ENCODE measurements around the gene DCPS.
"Not testable (repeated sequence)": the region's sequence is repeated elsewhere in the genome, so short reads cannot be mapped to it uniquely, and the experiment has no call there.

DCPS gene

GRCh38 chr11:126290887-126291286 lies 13.0 kb upstream of the DCPS start:
- DNase-seq: no peak

GRCh38 chr11:126293726-126294125 lies 10.1 kb upstream of the DCPS start:
- no peak for DNase-seq

GRCh38 chr11:126297004-126297403 lies 6.9 kb upstream of the DCPS start:
- DNase-seq: no peak

- no peak for DNase-seq
Observed at GRCh38 chr11:126304457-126305075, 706 bp downstream of the DCPS start.

GRCh38 chr11:126305699-126306098 lies 1.8 kb downstream of the DCPS start:
- DNase-seq: no peak

- DNase-seq: no peak
Observed at GRCh38 chr11:126307706-126308105, 3.8 kb downstream of the DCPS start.

GRCh38 chr11:126308271-126308671 lies 4.4 kb downstream of the DCPS start:
- DNase-seq: no peak

GRCh38 chr11:126308771-126309170 lies 4.9 kb downstream of the DCPS start:
- DNase-seq: not testable (repeated sequence)

- peak in 1 of 2 experiments; percentile 21 for DNase-seq
Observed at GRCh38 chr11:126310200-126310991, 6.5 kb downstream of the DCPS start.

- no peak for DNase-seq
Observed at GRCh38 chr11:126310992-126311310, 7.1 kb downstream of the DCPS start.

GRCh38 chr11:126311401-126312291 lies 7.8 kb downstream of the DCPS start:
- DNase-seq: no peak

- no peak for DNase-seq
Observed at GRCh38 chr11:126312961-126313360, 9.1 kb downstream of the DCPS start.

- no peak for DNase-seq
Observed at GRCh38 chr11:126313826-126314225, 10.0 kb downstream of the DCPS start.

- DNase-seq: no peak
Observed at GRCh38 chr11:126317432-126317755, 13.5 kb downstream of the DCPS start.

GRCh38 chr11:126317756-126318573 lies 14.1 kb downstream of the DCPS start:
- DNase-seq: peak in 1 of 2 experiments; percentile 11

GRCh38 chr11:126318574-126319373 lies 14.9 kb downstream of the DCPS start:
- DNase-seq: no peak

GRCh38 chr11:126319374-126319740 lies 15.5 kb downstream of the DCPS start:
- DNase-seq: no peak

- DNase-seq: no peak
Observed at GRCh38 chr11:126322996-126323395, 19.1 kb downstream of the DCPS start.

- DNase-seq: no peak
Observed at GRCh38 chr11:126327281-126328000, 23.6 kb downstream of the DCPS start.

- DNase-seq: no peak
Observed at GRCh38 chr11:126328001-126328390, 24.1 kb downstream of the DCPS start.

- DNase-seq: no peak
Observed at GRCh38 chr11:126328444-126328843, 24.6 kb downstream of the DCPS start.
